BLaER1 (cell line): ENCODE data around the gene NIPAL4.

ENCODE experiments used
- H3K27ac ChIP-seq: shearing (Covaris generic); formaldehyde crosslinking; 2 replicates; pipeline ENCODE4 v1.8.1; 2022
- H3K27me3 ChIP-seq: shearing (Covaris generic); formaldehyde crosslinking; 2 replicates; pipeline ENCODE4 v1.8.1; 2022
- H3K36me3 ChIP-seq: shearing (Covaris generic); formaldehyde crosslinking; 2 replicates; pipeline ENCODE4 v1.8.1; 2022
- H3K4me1 ChIP-seq: shearing (Covaris generic); formaldehyde crosslinking; 2 replicates; pipeline ENCODE4 v1.8.1; 2022
- H3K4me2 ChIP-seq: shearing (Covaris generic); formaldehyde crosslinking; 2 replicates; pipeline ENCODE4 v1.8.1; 2022
- H3K4me3 ChIP-seq: shearing (Covaris generic); formaldehyde crosslinking; 2 replicates; pipeline ENCODE4 v1.8.1; 2022
- H3K9ac ChIP-seq: shearing (Covaris generic); formaldehyde crosslinking; 2 replicates; pipeline ENCODE4 v1.8.1; 2022
- H3K9me3 ChIP-seq: shearing (Covaris generic); formaldehyde crosslinking; 2 replicates; pipeline ENCODE4 v1.8.1; 2022
- H4K20me1 ChIP-seq: shearing (Covaris generic); formaldehyde crosslinking; 2 replicates; pipeline ENCODE4 v1.8.1; 2022
- Cebpa-rat ChIP-seq: shearing (Covaris generic); IDR thresholded peaks from 2 replicates; pipeline ENCODE4 v1.8.1; 2022

Gene NIPAL4

GRCh38 chr5:157463081-157463480 lies 3.1 kb downstream of the NIPAL4 start:
- Histone ChIP-seq H3K9ac (no peak overlapping the region), H3K9me3 (no peaks in the 10 kb centered on the region), H3K4me2 (no peak overlapping the region), H3K36me3 (no peaks in the 10 kb centered on the region), H4K20me1 (no peaks in the 10 kb centered on the region), H3K4me3 (no peak overlapping the region), H3K27me3 (peaks cover 44% of the 10 kb centered on the region), H3K27ac (no peak overlapping the region), H3K4me1 (peaks cover 11% of the 10 kb centered on the region)
- TF ChIP-seq Cebpa-rat = no peak

- Histone ChIP-seq H3K4me3 (no peak overlapping the region), H3K9me3 (no peaks in the 10 kb centered on the region), H3K36me3 (no peaks in the 10 kb centered on the region), H3K9ac (no peak overlapping the region), H3K4me1 (peaks cover 10% of the 10 kb centered on the region), H3K27me3 (peaks cover 36% of the 10 kb centered on the region), H3K27ac (no peak overlapping the region), H4K20me1 (no peaks in the 10 kb centered on the region), H3K4me2 (no peak overlapping the region)
- no peak for TF ChIP-seq Cebpa-rat
Observed at GRCh38 chr5:157463621-157464518, 3.9 kb downstream of the NIPAL4 start.

GRCh38 chr5:157464519-157465171 lies 4.6 kb downstream of the NIPAL4 start:
- Histone ChIP-seq H3K36me3 (no peaks in the 10 kb centered on the region), H4K20me1 (no peaks in the 10 kb centered on the region), H3K4me2 (no peak overlapping the region), H3K27me3 (peaks cover 28% of the 10 kb centered on the region), H3K9me3 (no peaks in the 10 kb centered on the region), H3K4me3 (no peak overlapping the region), H3K27ac (no peak overlapping the region), H3K4me1 (peaks cover 10% of the 10 kb centered on the region), H3K9ac (no peak overlapping the region)
- TF ChIP-seq Cebpa-rat = no peak

GRCh38 chr5:157468293-157468965 lies 8.4 kb downstream of the NIPAL4 start:
- Histone ChIP-seq H3K4me2 (no peak overlapping the region), H3K4me1 (no peaks in the 10 kb centered on the region; the same call in 1 of the 2 replicates)
- TF ChIP-seq Cebpa-rat = no peak

GRCh38 chr5:157469073-157469472 lies 9.1 kb downstream of the NIPAL4 start:
- H3K27ac ChIP-seq = no peak overlapping the region
- H3K36me3 ChIP-seq = no peaks in the 10 kb centered on the region
- no peak overlapping the region for H3K4me2 ChIP-seq
- H4K20me1 ChIP-seq = no peaks in the 10 kb centered on the region
- TF ChIP-seq Cebpa-rat = no peak
- H3K4me1 ChIP-seq = no peaks in the 10 kb centered on the region; the same call in 1 of the 2 replicates
- H3K4me3 ChIP-seq = no peak overlapping the region
- no peaks in the 10 kb centered on the region for H3K9me3 ChIP-seq
- no peak overlapping the region for H3K9ac ChIP-seq
- no peaks in the 10 kb centered on the region for H3K27me3 ChIP-seq

More at GRCh38 chr5:157468293-157468965, 8.4 kb downstream of the NIPAL4 start:
- Histone ChIP-seq H3K36me3 (no peaks in the 10 kb centered on the region), H3K9ac (no peak overlapping the region), H3K27me3 (no peaks in the 10 kb centered on the region), H4K20me1 (no peaks in the 10 kb centered on the region), H3K4me3 (no peak overlapping the region), H3K9me3 (no peaks in the 10 kb centered on the region), H3K27ac (no peak overlapping the region)

- H3K9ac ChIP-seq = no peak overlapping the region
- H3K4me3 ChIP-seq = no peak overlapping the region
- no peaks in the 10 kb centered on the region for H3K27me3 ChIP-seq
- no peak for TF ChIP-seq Cebpa-rat
- H3K4me2 ChIP-seq = no peak overlapping the region
- no peaks in the 10 kb centered on the region for H3K36me3 ChIP-seq
- H4K20me1 ChIP-seq = no peaks in the 10 kb centered on the region
- no peaks in the 10 kb centered on the region for H3K9me3 ChIP-seq
- no peaks in the 10 kb centered on the region; the same call in 1 of the 2 replicates for H3K4me1 ChIP-seq
- H3K27ac ChIP-seq = no peak overlapping the region
Observed at GRCh38 chr5:157469687-157470086, 9.7 kb downstream of the NIPAL4 start.

GRCh38 chr5:157470631-157471030 lies 10.6 kb downstream of the NIPAL4 start:
- Histone ChIP-seq H3K4me2 (no peak overlapping the region), H3K36me3 (no peaks in the 10 kb centered on the region), H3K4me3 (no peak overlapping the region), H3K9ac (no peak overlapping the region), H4K20me1 (no peaks in the 10 kb centered on the region), H3K27ac (no peak overlapping the region), H3K9me3 (no peaks in the 10 kb centered on the region), H3K4me1 (no peaks in the 10 kb centered on the region; the same call in 1 of the 2 replicates), H3K27me3 (no peaks in the 10 kb centered on the region)
- TF ChIP-seq Cebpa-rat = no peak

GRCh38 chr5:157471709-157472108 lies 11.7 kb downstream of the NIPAL4 start:
- Histone ChIP-seq H3K27ac (no peak overlapping the region), H3K27me3 (no peaks in the 10 kb centered on the region), H3K9ac (no peak overlapping the region), H3K36me3 (no peaks in the 10 kb centered on the region), H3K4me1 (no peaks in the 10 kb centered on the region; the same call in 1 of the 2 replicates), H3K9me3 (no peaks in the 10 kb centered on the region), H3K4me2 (no peak overlapping the region), H4K20me1 (no peaks in the 10 kb centered on the region), H3K4me3 (no peak overlapping the region)
- no peak for TF ChIP-seq Cebpa-rat

- H3K36me3 ChIP-seq = no peaks in the 10 kb centered on the region
- H3K4me3 ChIP-seq = no peak overlapping the region
- H3K4me2 ChIP-seq = no peak overlapping the region
- no peak overlapping the region for H3K27ac ChIP-seq
- H3K4me1 ChIP-seq = peaks cover 6% of the 10 kb centered on the region; the same call in 1 of the 2 replicates
- no peak overlapping the region for H3K9ac ChIP-seq
- no peaks in the 10 kb centered on the region for H3K27me3 ChIP-seq
- no peaks in the 10 kb centered on the region for H3K9me3 ChIP-seq
- TF ChIP-seq Cebpa-rat = no peak
- H4K20me1 ChIP-seq = no peaks in the 10 kb centered on the region
Observed at GRCh38 chr5:157473383-157474320, 13.6 kb downstream of the NIPAL4 start.
